Measurements from ENCODE around the gene ST3GAL6. TPM values are rescaled to one million over a fixed set of nuclear protein-coding genes. Genes with fewer than 3 reads are reported as not detected.

Gene ST3GAL6
- total RNA-seq, 1 donor from 2014 or later = 29.4 TPM

DNA sequence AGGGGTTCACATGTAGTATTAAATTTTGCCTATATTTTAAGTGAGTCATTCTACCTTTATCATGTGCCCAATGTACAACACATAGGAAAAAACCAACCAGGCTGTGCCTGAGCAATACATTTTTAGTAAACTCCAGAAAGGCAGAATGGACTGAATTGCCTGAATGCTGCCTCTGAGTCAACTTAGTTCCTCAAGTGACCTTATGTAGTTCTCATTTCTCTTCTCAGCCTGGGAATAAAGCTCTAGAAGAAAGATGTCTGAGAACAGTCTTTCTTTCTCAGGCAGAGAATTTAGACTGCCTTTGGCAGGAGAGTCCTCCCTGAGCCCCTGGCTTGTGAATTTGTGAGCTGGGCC lies 13.0 kb downstream of the ST3GAL6 start:
- DNase-seq = no peak
- TF ChIP-seq, protein P1, sequence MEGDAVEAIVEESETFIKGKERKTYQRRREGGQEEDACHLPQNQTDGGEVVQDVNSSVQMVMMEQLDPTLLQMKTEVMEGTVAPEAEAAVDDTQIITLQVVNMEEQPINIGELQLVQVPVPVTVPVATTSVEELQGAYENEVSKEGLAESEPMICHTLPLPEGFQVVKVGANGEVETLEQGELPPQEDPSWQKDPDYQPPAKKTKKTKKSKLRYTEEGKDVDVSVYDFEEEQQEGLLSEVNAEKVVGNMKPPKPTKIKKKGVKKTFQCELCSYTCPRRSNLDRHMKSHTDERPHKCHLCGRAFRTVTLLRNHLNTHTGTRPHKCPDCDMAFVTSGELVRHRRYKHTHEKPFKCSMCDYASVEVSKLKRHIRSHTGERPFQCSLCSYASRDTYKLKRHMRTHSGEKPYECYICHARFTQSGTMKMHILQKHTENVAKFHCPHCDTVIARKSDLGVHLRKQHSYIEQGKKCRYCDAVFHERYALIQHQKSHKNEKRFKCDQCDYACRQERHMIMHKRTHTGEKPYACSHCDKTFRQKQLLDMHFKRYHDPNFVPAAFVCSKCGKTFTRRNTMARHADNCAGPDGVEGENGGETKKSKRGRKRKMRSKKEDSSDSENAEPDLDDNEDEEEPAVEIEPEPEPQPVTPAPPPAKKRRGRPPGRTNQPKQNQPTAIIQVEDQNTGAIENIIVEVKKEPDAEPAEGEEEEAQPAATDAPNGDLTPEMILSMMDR (IDR thresholded peaks at IDR 0.05) = no peak
- Histone ChIP-seq H3K27me3 (no peaks in the 10 kb centered on the region), H3K4me1 (peaks cover 16% of the 10 kb centered on the region), H3K9me3 (no peaks in the 10 kb centered on the region), H3K27ac (no peak overlapping the region), H3K4me3 (no peak overlapping the region), H3K36me3 (peaks cover 22% of the 10 kb centered on the region)
- ATAC-seq = no peak
- intact Hi-C loops (cut with DNase I) = no loop called here

DNA sequence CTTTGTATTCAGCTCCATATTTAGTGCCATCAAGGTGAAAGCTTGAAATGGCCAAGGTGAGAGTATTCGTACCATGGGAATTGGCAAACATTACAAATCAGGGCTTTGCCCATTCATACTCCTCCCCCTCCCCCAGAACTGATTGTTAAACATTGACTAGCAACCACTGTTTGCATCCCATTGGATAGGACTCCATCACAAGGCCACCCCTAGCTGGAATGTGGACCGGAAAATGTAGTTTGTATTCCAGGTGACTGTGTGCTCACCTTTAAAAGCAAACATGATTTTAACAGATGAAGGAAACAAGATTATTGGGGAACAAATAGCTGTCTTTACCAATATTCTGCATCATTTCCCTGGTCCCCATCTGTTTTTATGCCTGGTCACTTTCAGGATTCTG lies 14.1 kb downstream of the ST3GAL6 start:
- ATAC-seq = no peak
- TF ChIP-seq, protein P1 (IDR thresholded peaks at IDR 0.05) = no peak
- Histone ChIP-seq H3K4me1 (peaks cover 15% of the 10 kb centered on the region), H3K27ac (no peak overlapping the region), H3K27me3 (no peaks in the 10 kb centered on the region), H3K9me3 (no peaks in the 10 kb centered on the region), H3K4me3 (no peak overlapping the region), H3K36me3 (peaks cover 22% of the 10 kb centered on the region)
- DNase-seq = no peak
- intact Hi-C loops (cut with DNase I) = no loop called here

DNA sequence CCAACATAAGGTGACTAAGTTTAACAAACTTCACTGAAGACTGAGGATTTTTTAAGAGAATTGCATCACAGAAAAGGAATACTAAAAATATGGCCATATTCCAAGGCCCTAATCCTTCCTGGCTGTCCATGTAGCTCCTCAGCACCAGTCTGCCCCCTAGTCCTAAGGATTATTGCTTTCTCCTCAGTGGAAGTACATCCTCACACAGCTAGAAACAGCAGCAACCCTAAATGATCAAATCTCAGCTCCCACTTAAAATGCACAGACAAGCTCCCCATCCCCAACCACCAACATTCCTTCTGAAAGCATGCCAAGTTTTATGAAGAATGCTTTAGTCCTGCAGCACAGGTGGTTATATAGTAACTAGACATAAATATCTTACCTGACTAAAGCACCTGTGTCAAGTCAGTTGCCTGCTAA lies 14.7 kb downstream of the ST3GAL6 start:
- intact Hi-C loops (cut with DNase I) = no loop called here
- H3K27ac ChIP-seq = no peak overlapping the region
- peaks cover 15% of the 10 kb centered on the region for H3K4me1 ChIP-seq
- H3K27me3 ChIP-seq = no peaks in the 10 kb centered on the region
- H3K36me3 ChIP-seq = peaks cover 20% of the 10 kb centered on the region
- TF ChIP-seq, protein P1 (IDR thresholded peaks at IDR 0.05) = no peak
- H3K9me3 ChIP-seq = no peaks in the 10 kb centered on the region
- no peak overlapping the region for H3K4me3 ChIP-seq
- no peak for DNase-seq
- ATAC-seq = peak; percentile 12

DNA sequence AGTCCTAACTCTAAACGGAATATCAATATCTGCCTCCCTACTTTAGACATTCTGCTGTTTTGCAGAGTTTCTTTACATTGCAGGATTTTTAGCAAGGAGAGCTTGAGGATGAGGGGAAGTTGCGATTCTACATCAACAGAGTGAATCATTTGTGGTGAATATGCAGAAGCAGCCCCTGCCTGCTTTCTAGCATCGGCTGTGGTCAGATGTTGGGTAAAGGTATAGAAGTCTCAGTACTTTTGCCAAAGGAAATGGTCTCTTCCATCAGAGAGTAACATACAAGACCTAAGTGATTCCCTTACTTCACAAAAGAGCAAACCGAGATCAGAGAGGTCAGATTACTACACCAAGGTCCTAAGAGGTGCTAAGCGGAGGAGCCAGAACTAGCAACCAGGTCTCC lies 15.2 kb downstream of the ST3GAL6 start:
- no peaks in the 10 kb centered on the region for H3K27me3 ChIP-seq
- ATAC-seq (peak; percentile 46), DNase-seq (no peak)
- H3K36me3 ChIP-seq = peaks cover 15% of the 10 kb centered on the region
- intact Hi-C loops (cut with DNase I) = no loop called here
- H3K27ac ChIP-seq = no peak overlapping the region
- no peak overlapping the region for H3K4me3 ChIP-seq
- TF ChIP-seq, protein P1 (IDR thresholded peaks at IDR 0.05) = no peak
- H3K9me3 ChIP-seq = no peaks in the 10 kb centered on the region
- peaks cover 15% of the 10 kb centered on the region for H3K4me1 ChIP-seq

DNA sequence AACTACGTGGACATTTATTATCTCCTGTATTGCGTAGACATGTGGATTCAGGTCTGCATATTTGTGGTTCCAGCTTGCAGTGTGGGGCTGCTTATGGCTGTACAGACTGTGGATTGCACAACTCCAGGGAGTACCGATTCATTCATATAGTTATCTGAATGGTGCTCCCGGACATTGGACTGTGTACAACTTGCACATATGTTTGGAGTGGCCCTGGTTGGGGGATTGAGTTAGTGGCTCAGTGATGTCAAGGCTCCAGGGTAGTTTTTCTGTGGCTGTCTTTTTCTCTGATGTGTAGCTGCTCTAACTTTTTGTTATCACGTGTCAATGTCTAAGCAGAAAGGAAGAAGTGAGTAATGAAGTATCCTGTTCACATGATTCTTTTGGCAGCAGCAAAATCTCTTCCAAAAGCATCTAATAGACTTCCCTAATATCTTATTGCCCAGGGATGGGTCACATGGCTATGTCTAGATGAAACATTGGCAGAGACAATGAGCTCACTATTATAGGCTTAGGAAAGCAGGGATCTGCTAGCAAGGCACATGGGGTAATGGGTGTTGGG lies 15.8 kb downstream of the ST3GAL6 start:
- intact Hi-C loops (cut with DNase I) = no loop called here
- Histone ChIP-seq H3K36me3 (peaks cover 12% of the 10 kb centered on the region), H3K27ac (no peak overlapping the region), H3K4me1 (peaks cover 15% of the 10 kb centered on the region), H3K4me3 (no peak overlapping the region), H3K27me3 (no peaks in the 10 kb centered on the region), H3K9me3 (no peaks in the 10 kb centered on the region)
- TF ChIP-seq, protein P1 (IDR thresholded peaks at IDR 0.05) = no peak
- DNase-seq (no peak), ATAC-seq (peak; percentile 69)
